ENCODE results near the gene C20orf141.

Gene C20orf141

DNA sequence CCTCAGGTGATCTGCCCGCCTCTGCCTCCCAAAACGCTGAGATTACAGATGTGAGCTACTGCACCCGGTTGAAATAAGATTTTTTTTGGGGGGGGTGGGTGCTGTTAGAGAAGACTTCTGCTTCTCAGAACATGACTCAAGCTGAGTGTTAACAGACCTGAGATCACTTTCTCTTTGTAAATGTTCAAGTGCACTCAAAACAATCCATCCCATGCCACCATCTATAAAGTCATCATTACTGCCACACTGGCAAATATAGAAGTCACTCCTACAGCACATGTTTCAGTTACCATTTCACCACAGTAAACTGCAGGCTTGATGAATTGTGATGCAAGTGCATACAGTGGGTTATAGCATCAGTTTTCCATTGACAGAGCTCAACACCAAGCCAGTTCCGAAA lies 34.7 kb downstream of the C20orf141 start:
- DNase-seq (ENCODE audit: low spot score): peak; percentile 21
- Histone ChIP-seq H3K27ac (no peak overlapping the region), H3K4me3 (no peak overlapping the region)
- TF ChIP-seq, protein P1, sequence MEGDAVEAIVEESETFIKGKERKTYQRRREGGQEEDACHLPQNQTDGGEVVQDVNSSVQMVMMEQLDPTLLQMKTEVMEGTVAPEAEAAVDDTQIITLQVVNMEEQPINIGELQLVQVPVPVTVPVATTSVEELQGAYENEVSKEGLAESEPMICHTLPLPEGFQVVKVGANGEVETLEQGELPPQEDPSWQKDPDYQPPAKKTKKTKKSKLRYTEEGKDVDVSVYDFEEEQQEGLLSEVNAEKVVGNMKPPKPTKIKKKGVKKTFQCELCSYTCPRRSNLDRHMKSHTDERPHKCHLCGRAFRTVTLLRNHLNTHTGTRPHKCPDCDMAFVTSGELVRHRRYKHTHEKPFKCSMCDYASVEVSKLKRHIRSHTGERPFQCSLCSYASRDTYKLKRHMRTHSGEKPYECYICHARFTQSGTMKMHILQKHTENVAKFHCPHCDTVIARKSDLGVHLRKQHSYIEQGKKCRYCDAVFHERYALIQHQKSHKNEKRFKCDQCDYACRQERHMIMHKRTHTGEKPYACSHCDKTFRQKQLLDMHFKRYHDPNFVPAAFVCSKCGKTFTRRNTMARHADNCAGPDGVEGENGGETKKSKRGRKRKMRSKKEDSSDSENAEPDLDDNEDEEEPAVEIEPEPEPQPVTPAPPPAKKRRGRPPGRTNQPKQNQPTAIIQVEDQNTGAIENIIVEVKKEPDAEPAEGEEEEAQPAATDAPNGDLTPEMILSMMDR (IDR thresholded peaks at IDR 0.05): no peak

DNA sequence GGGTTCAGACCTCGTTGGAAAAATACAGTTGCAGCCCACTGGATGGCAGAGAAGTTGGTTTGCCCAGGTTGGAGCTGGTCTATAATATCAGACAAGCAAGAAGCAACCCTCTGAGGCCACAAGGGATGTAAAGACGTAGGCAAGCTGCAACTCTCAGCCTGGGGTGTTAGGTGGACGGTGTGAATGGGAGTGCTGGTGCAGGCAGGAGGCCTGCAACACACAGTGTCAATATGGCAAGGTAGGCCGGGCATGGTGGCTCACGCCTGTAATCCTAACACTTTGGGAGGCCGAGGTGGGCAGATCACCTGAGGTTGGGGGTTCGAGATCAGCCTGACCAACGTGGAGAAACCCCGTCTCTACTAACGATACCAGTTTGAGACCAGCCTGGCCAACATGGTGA lies 36.3 kb downstream of the C20orf141 start:
- Histone ChIP-seq H3K27ac (no peak overlapping the region), H3K4me3 (no peak overlapping the region)
- TF ChIP-seq, protein P1 (IDR thresholded peaks at IDR 0.05): no peak
- DNase-seq (ENCODE audit: low spot score): peak; percentile 52

DNA sequence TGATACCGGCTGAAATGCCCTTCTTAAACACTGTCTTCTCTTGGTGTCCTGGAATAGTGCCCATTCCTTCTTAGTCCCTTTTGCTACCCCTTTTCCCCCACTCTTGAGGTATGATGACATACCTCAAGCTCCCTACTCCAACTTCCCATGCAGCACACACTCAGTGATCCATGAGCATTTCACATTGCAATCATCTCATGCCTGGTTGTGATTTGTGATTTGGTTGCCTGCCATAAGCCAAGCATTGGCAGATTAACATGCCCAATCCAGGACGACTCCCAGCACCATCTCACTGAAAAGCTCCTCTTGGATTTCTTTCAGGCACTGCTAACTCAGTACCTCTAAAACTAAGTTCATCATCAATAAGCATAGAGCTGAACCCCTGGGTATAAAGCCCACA lies 43.8 kb downstream of the C20orf141 start:
- no peak for DNase-seq (ENCODE audit: low spot score)
- Histone ChIP-seq H3K4me3 (no peak overlapping the region), H3K27ac (no peak overlapping the region)
- TF ChIP-seq, protein P1 (IDR thresholded peaks at IDR 0.05): no peak

DNA sequence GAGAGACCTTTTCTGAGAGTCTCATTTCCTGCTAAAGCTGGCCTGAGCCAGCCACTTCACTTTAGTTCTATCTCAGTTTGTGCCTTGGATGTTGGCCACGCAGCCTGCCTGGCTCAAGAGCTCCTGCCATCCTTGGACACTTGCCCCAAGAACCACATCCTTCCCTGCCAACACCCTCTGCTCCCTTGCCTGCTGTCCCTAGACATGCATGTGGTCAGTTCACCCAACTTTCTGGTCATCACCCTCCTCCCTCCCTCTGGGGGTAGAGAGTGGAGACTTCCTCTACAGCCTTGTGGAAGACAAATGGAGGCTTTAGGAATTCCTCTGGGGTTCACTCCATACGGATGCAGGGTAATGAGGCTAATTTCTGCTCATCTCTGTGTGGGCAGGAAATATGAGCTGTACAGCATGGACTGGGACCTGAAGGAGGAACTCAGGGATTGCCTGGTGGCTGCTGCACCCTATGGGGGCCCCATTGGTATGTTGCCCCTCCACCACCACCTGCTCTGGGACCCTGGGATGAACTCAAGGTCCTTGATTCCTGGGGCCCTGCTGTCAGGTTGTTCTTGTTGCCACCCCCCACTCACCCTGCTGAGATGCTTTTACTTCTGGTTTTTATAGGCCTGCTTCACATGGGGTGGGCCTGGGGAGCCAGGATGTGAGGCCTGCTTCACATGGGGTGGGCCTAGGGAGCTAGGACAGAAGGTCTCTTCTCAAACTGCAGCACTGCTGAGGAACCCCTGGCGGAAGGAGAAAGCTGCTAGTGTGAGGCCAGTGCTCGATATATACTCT lies 44.7 kb downstream of the C20orf141 start:
- H3K27ac ChIP-seq: no peak overlapping the region
- H3K4me3 ChIP-seq: no peak overlapping the region
- no peak for DNase-seq (ENCODE audit: low spot score)
- TF ChIP-seq, protein P1 (IDR thresholded peaks at IDR 0.05): no peak

DNA sequence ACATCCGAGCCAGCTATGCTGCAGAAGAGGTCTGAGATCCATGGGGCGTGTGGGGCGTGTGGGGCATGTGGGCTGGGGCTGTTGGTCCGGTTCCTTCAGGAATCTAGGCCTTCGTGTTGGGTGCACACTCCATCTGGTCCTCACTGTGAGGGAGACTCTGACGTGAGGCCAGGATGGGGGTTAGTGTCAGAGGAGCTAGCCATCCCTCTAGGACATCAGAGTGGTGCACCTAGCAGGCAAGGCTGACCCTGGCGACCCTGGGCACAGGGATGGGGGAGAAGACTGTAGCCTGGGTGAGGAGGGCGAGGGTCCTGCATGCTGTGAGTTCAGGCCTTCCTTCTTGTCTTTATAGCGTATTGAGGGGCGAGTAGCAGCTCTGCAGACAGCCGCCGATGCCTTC lies 49.8 kb downstream of the C20orf141 start:
- no peak overlapping the region for H3K27ac ChIP-seq
- DNase-seq (ENCODE audit: low spot score): no peak
- TF ChIP-seq, protein P1 (IDR thresholded peaks at IDR 0.05): no peak
- H3K4me3 ChIP-seq: no peak overlapping the region

DNA sequence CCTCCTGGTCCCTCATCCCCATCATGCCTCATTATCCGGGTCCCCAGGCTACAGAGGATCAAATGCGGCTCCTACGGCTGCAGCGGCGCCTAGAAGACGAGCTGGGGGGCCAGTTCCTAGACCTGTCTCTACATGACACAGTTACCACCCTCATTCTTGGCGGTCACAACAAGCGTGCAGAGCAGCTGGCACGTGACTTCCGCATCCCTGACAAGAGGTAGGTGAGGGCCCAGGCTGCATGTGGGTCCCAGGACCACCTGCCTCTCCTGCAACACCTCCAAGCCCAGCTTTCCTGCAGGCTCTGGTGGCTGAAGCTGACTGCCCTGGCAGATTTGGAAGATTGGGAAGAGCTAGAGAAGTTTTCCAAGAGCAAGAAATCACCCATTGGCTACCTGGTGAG lies 50.3 kb downstream of the C20orf141 start:
- Histone ChIP-seq H3K4me3 (no peak overlapping the region), H3K27ac (no peak overlapping the region)
- TF ChIP-seq, protein P1 (IDR thresholded peaks at IDR 0.05): no peak
- DNase-seq (ENCODE audit: low spot score): no peak
